GM23248 (cell line): ENCODE data around the gene USP38.

Experiments used
- EZH2 ChIP-seq: fragments of 200-600 bp; sonication (generic); IDR thresholded peaks from 2 replicates; pipeline ENCODE4 v1.6.1; 2018; ENCODE audit warnings: antibody characterized with exemption, mild to moderate bottlenecking; ENCODE audit not compliant: insufficient read depth, poor library complexity, severe bottlenecking
- EZH2phosphoT487 ChIP-seq: fragments of 200-600 bp; sonication (generic); IDR thresholded peaks from 2 replicates; pipeline ENCODE4 v1.6.1; 2018; ENCODE audit warnings: antibody characterized with exemption, moderate library complexity, mild to moderate bottlenecking, low read depth; ENCODE audit not compliant: insufficient read depth

DNA sequence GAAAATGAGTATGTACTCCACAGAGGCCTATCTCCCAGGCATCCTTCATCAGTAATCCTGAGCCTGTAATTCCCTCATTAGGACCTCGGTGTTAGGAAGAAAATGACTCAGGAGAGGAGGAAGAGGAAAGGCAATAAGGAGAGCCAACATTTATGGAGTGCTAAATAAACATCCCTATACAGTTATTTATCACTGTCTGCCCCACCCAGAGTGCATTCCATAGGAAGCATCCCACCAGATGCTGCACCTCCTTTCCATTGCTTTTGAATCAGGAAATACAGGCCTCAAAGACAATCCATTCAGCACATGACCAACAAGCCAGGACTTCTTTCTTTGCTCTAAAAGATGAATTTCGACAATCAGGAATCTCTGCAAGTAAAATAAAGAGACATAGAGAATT lies 47.6 kb downstream of the USP38 start:
- no peak for TF ChIP-seq EZH2phosphoT487
- TF ChIP-seq EZH2: no peak
